Measurements from ENCODE around the gene RARB. TPM values are rescaled to one million over a fixed set of nuclear protein-coding genes. Genes with fewer than 3 reads are reported as not detected.

Gene RARB
- total RNA-seq, 1 experiment from 2014 or later, result 2.5 TPM

DNA sequence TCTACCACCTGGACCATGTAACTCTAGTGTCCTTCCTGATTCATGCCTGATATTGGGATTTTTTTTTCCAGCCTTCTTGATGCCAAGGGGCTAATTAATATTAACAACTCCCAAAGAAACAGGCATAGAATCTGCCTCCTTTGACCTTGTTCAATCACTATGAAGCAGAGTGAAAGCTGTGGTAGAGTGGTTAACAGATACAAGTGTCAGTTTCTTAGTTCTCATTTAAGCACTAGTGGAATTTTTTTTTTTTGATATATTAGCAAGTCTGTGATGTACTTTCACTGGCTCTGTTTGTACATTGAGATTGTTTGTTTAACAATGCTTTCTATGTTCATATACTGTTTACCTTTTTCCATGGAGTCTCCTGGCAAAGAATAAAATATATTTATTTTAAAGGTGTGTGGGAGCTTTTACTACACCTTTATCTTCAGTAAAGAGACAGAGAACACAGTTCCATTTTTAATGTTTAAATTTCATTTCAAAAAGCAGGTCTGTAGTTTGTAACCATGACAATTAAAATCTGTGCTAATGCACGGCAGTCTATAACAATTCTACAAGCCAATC lies 169.6 kb downstream of the RARB start:
- no TSS peak for BruUV-seq (replicated peaks)
- H3K27me3 Mint-ChIP-seq (ENCODE audit: insufficient read depth, unreplicated experiment), result no peaks in the 10 kb centered on the region
- H3K4me3 ChIP-seq (ENCODE audit: low read depth, low read length), result no peak overlapping the region
- intact Hi-C loops (cut with micrococcal nuclease; ENCODE audit: unreplicated experiment), result loop anchor here (10.0 kb wide), 1 partner anchor 443 kb away; no protein-coding TSS in a partner anchor
- ChIA-PET POLR2A (no interaction called here), CTCF (no interaction called here)
- H3K36me3 Mint-ChIP-seq (ENCODE audit: insufficient read depth, unreplicated experiment), result peaks cover 40% of the 10 kb centered on the region
- H3K27ac Mint-ChIP-seq (ENCODE audit: unreplicated experiment), result no peak overlapping the region
- H3K4me1 Mint-ChIP-seq (ENCODE audit: low read depth, unreplicated experiment), result no peaks in the 10 kb centered on the region
- no peaks in the 10 kb centered on the region; the same call in 1 of the 2 replicates for H3K36me3 ChIP-seq (ENCODE audit: control insufficient read depth, insufficient read depth, low read length)
- H3K27me3 ChIP-seq (replicated peaks; ENCODE audit: control insufficient read depth, insufficient read depth, low read length), result no peaks in the 10 kb centered on the region
- TF ChIP-seq, protein P1, sequence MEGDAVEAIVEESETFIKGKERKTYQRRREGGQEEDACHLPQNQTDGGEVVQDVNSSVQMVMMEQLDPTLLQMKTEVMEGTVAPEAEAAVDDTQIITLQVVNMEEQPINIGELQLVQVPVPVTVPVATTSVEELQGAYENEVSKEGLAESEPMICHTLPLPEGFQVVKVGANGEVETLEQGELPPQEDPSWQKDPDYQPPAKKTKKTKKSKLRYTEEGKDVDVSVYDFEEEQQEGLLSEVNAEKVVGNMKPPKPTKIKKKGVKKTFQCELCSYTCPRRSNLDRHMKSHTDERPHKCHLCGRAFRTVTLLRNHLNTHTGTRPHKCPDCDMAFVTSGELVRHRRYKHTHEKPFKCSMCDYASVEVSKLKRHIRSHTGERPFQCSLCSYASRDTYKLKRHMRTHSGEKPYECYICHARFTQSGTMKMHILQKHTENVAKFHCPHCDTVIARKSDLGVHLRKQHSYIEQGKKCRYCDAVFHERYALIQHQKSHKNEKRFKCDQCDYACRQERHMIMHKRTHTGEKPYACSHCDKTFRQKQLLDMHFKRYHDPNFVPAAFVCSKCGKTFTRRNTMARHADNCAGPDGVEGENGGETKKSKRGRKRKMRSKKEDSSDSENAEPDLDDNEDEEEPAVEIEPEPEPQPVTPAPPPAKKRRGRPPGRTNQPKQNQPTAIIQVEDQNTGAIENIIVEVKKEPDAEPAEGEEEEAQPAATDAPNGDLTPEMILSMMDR (IDR thresholded peaks at IDR 0.05; ENCODE audit: insufficient read depth in 1 of 2, low read depth in 1 of 2, low read length in 1 of 2, severe bottlenecking in 1 of 2, unreplicated experiment in 1 of 2), result no peak
- no peak overlapping the region for H3K4me3 Mint-ChIP-seq (ENCODE audit: unreplicated experiment)
- H3K9me3 ChIP-seq, result no peaks in the 10 kb centered on the region
- H3K4me1 ChIP-seq, result peaks cover 7% of the 10 kb centered on the region; the same call in 1 of the 2 replicates
- no peaks in the 10 kb centered on the region for H3K9me3 Mint-ChIP-seq (ENCODE audit: unreplicated experiment)
- no peak for DNase-seq

DNA sequence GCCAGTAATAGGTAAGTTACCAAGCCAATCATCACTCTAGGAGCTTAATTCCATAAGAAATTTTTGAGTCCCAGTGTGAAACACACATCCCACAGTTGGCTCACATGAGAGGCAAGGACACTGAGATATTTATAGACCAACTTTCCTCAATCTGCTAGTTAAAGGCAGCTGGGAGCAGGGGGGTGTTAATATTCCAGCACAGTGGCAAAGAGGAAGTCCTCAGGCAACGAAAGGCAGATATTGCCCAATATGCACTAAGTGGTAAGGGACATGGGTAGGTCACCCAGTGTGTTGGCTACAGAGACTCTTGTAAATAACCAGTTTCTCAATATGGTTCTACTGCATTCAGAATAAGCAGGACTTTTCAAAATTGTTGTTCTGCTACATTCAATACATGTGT lies 175.6 kb downstream of the RARB start:
- Mint-ChIP-seq H3K4me3 (ENCODE audit: unreplicated experiment) (no peak overlapping the region), H3K36me3 (ENCODE audit: insufficient read depth, unreplicated experiment) (peaks cover 35% of the 10 kb centered on the region), H3K27me3 (ENCODE audit: insufficient read depth, unreplicated experiment) (no peaks in the 10 kb centered on the region), H3K4me1 (ENCODE audit: low read depth, unreplicated experiment) (no peaks in the 10 kb centered on the region), H3K27ac (ENCODE audit: unreplicated experiment) (no peak overlapping the region), H3K9me3 (ENCODE audit: unreplicated experiment) (no peaks in the 10 kb centered on the region)
- Histone ChIP-seq H3K4me3 (ENCODE audit: low read depth, low read length) (no peak overlapping the region), H3K9me3 (no peaks in the 10 kb centered on the region), H3K36me3 (ENCODE audit: control insufficient read depth, insufficient read depth, low read length) (no peaks in the 10 kb centered on the region; the same call in 1 of the 2 replicates), H3K27me3 (replicated peaks; ENCODE audit: control insufficient read depth, insufficient read depth, low read length) (no peaks in the 10 kb centered on the region), H3K4me1 (no peaks in the 10 kb centered on the region)
- ChIA-PET CTCF (no interaction called here), POLR2A (no interaction called here)
- intact Hi-C loops (cut with micrococcal nuclease; ENCODE audit: unreplicated experiment), result no loop called here
- DNase-seq, result no peak
- no TSS peak for BruUV-seq (replicated peaks)
- TF ChIP-seq, protein P1 (IDR thresholded peaks at IDR 0.05; ENCODE audit: insufficient read depth in 1 of 2, low read depth in 1 of 2, low read length in 1 of 2, severe bottlenecking in 1 of 2, unreplicated experiment in 1 of 2), result no peak

DNA sequence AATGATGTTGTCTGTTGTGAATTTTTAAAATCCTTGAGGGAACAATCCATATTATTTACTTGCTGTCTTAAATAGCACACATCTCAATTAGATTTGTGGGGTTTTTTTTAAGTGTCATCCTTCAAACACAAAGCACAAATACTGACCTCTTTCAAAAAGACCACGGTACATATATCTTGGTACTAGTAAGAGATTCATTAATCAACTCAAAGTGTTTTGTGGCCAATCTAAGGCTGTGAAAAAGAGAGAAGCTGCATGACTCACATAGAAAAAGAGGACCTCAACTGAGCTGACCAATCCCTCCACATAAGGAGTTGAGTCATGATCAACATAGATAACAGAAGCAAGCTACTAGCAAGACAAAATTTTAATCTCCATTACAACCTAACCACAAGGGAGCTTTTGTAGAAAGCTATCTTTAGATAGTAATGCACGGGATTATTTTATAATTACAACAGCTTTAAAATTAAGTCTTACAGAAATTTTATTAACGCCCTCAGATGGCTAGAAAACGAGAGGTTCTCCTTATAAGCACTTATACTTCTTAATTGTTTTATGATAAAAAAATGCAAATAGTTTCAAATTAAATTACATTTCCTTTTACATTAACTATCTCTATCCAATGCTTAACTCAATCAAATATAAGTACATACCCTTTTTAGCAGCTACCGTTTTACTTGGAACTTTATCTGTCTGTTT lies 176.2 kb downstream of the RARB start:
- H3K36me3 ChIP-seq (ENCODE audit: control insufficient read depth, insufficient read depth, low read length), result no peaks in the 10 kb centered on the region; the same call in 1 of the 2 replicates
- no peak for DNase-seq
- no peak overlapping the region for H3K4me3 Mint-ChIP-seq (ENCODE audit: unreplicated experiment)
- POLR2A ChIA-PET, result no interaction called here
- no peaks in the 10 kb centered on the region for H3K27me3 ChIP-seq (replicated peaks; ENCODE audit: control insufficient read depth, insufficient read depth, low read length)
- TF ChIP-seq, protein P1 (IDR thresholded peaks at IDR 0.05; ENCODE audit: insufficient read depth in 1 of 2, low read depth in 1 of 2, low read length in 1 of 2, severe bottlenecking in 1 of 2, unreplicated experiment in 1 of 2), result no peak
- BruUV-seq (replicated peaks), result no TSS peak
- CTCF ChIA-PET, result no interaction called here
- no peaks in the 10 kb centered on the region for H3K4me1 ChIP-seq
- H3K4me3 ChIP-seq (ENCODE audit: low read depth, low read length), result no peak overlapping the region
- no peaks in the 10 kb centered on the region for H3K4me1 Mint-ChIP-seq (ENCODE audit: low read depth, unreplicated experiment)
- intact Hi-C loops (cut with micrococcal nuclease; ENCODE audit: unreplicated experiment), result no loop called here
- H3K9me3 Mint-ChIP-seq (ENCODE audit: unreplicated experiment), result no peaks in the 10 kb centered on the region
- peaks cover 32% of the 10 kb centered on the region for H3K36me3 Mint-ChIP-seq (ENCODE audit: insufficient read depth, unreplicated experiment)
- no peaks in the 10 kb centered on the region for H3K9me3 ChIP-seq
- no peak overlapping the region for H3K27ac Mint-ChIP-seq (ENCODE audit: unreplicated experiment)
- H3K27me3 Mint-ChIP-seq (ENCODE audit: insufficient read depth, unreplicated experiment), result no peaks in the 10 kb centered on the region

Data from Caco-2 (cell line).